Ishikawa (cell line): ENCODE results near the gene VWA8.

ENCODE experiments used
- CEBPB ChIP-seq: IDR thresholded peaks from 2 replicates; pipeline ENCODE4 v1.6.1; 2012
- CREB1 ChIP-seq: IDR thresholded peaks from 2 replicates; pipeline ENCODE4 v1.6.1; 2012; ENCODE audit warnings: low read depth
- EGR1 ChIP-seq: IDR thresholded peaks from 2 replicates; pipeline ENCODE4 v1.6.1; 2012
- FOXM1 ChIP-seq: IDR thresholded peaks from 2 replicates; pipeline ENCODE4 v1.6.1; 2012; ENCODE audit warnings: low read depth, borderline replicate concordance
- NFIC ChIP-seq: IDR thresholded peaks from 2 replicates; pipeline ENCODE4 v1.6.1; 2012
- REST ChIP-seq: IDR thresholded peaks from 2 replicates; pipeline ENCODE4 v1.6.1; 2012; ENCODE audit warnings: low read depth, mild to moderate bottlenecking
- TEAD4 ChIP-seq: IDR thresholded peaks from 2 replicates; pipeline ENCODE4 v1.6.1; 2012

- no peak for TF ChIP-seq REST
- TF ChIP-seq CREB1, result no peak
- TF ChIP-seq FOXM1, result no peak
- TF ChIP-seq EGR1, result no peak
- TF ChIP-seq TEAD4, result no peak
- no peak for TF ChIP-seq CEBPB
- TF ChIP-seq NFIC, result no peak
Observed at GRCh38 chr13:41802043-41802683, 158.7 kb downstream of the VWA8 start.
